Activated CD4-positive, alpha-beta T cell treated with anti-CD3 and anti-CD28 coated beads, Interleukin-2, amount 50 U/mL, for 48 hours (primary cell): Measurements from ENCODE around the gene ADRM1.

ENCODE experiments used
- DNase-seq, 2 experiments: peaks; one replicate each; pipeline ENCODE4 v3.0.0-alpha.2; 2020

ADRM1 gene

GRCh38 chr20:62312662-62312977, 9.8 kb downstream of the ADRM1 start:
- no peak for DNase-seq

- DNase-seq, result no peak
These were observed 10.2 kb downstream of the ADRM1 start for GRCh38 chr20:62313021-62313420.

GRCh38 chr20:62313460-62314338, 10.9 kb downstream of the ADRM1 start:
- DNase-seq, result no peak

GRCh38 chr20:62314339-62314638, 11.5 kb downstream of the ADRM1 start:
- no peak for DNase-seq

GRCh38 chr20:62314711-62315302, 12.0 kb downstream of the ADRM1 start:
- no peak for DNase-seq

- no peak for DNase-seq
These were observed 13.0 kb downstream of the ADRM1 start for GRCh38 chr20:62315773-62316172.

- no peak for DNase-seq
These were observed 13.8 kb downstream of the ADRM1 start for GRCh38 chr20:62316331-62317166.

- no peak for DNase-seq
These were observed 14.4 kb downstream of the ADRM1 start for GRCh38 chr20:62317167-62317655.

GRCh38 chr20:62318400-62319345, 15.9 kb downstream of the ADRM1 start:
- DNase-seq, result no peak

- DNase-seq, result no peak
These were observed 16.6 kb downstream of the ADRM1 start for GRCh38 chr20:62319346-62319909.

GRCh38 chr20:62320581-62321354, 18.0 kb downstream of the ADRM1 start:
- peak; percentile 17 to 29 for DNase-seq

GRCh38 chr20:62321521-62321948, 18.7 kb downstream of the ADRM1 start:
- peak in 1 of 2 experiments; percentile 23 for DNase-seq

GRCh38 chr20:62321975-62322374, 19.2 kb downstream of the ADRM1 start:
- DNase-seq, result no peak

GRCh38 chr20:62322492-62323041, 19.8 kb downstream of the ADRM1 start:
- no peak for DNase-seq

- DNase-seq, result no peak
These were observed 20.6 kb downstream of the ADRM1 start for GRCh38 chr20:62323146-62323979.

- DNase-seq, result no peak
These were observed 21.4 kb downstream of the ADRM1 start for GRCh38 chr20:62323980-62324906.

GRCh38 chr20:62325172-62325905, 22.5 kb downstream of the ADRM1 start:
- no peak for DNase-seq

GRCh38 chr20:62326559-62326958, 23.8 kb downstream of the ADRM1 start:
- DNase-seq, result no peak
